Activated CD4-positive, alpha-beta T cell treated with anti-CD3 and anti-CD28 coated beads for 4 hours (primary cell): ENCODE measurements around the gene FOXK1.

ENCODE experiments used
- DNase-seq, 2 donors: peaks; one replicate each; pipeline ENCODE4 v3.0.0-alpha.2; 2020

Gene FOXK1

DNA sequence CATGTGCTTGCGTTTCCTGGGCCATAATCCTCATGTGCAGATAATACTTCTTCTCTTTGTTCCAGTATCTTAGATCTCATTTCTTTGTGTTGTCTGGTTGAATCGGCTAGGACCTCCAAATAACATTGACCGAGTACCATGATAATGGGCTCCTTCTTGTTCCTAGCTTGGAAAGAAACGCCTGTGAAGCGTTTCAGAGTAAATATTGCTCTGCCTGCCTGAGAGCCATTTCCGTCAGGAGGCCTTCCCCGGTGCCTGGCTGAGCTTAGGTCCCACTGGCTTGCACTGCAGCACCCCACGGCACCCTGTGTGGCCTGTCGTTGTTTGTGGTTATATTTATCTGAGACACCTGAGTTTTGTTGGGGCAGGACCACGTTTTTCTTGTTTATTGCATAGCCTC is 17.7 kb downstream of the FOXK1 start:
- DNase-seq = no peak

DNA sequence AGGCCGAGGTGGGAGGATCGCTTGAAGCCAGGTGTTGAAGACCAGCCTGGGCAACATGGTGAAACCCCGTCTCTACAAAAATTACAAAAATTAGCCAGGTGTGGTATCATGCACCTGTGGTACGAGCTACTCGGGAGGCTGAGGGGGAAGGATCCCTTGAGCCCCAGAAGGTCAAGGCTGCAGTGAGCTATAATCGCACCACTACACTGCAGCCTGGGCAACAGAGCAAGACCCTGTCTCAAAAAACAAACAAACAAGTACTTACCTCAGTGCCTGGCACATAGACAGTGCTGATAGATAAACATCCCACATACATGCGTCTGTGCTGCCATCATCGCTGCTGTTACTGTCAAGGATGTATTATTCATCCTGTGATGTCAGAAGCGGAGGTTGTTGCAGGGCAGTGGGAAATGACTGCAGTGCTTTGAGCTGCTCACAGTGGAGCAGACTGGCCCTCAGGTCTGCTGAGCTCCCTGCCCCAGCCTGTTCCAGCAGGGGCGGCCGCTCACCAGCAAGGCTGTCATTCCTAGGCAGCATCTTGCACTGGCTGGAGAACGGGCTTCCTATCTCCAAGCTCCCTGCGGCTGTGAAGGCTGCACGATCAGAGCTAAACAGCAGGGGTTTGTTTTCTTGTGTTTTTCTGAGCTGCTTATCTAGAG is 18.6 kb downstream of the FOXK1 start:
- DNase-seq = no peak

DNA sequence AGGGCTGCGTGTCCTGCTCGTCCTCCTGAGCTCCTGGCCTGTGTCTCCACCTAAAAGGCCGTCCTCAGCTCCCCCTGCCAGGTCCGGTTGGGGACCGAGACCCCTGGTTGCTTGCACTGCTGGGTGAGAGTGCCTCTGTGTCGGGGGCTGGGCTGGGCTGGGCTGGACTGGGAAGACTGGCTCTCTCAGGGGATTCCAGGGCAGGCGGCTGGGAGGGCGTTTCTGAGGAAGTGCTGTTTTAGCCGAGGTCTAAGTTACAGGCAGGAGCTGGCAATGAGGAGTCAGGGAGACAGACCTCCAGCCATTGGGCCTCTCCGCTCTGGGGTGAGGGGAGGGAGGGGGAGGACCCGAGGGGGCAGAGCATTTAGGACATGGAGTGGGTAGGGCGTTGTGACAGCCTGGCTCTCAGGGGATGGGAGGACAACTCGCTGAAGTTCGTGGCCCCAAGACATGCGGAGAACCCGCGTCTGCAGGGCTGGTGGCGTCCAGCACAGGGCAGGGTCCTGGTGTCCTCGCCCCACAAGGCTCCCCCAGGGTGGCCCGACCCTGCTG is 20.9 kb downstream of the FOXK1 start:
- DNase-seq = no peak

DNA sequence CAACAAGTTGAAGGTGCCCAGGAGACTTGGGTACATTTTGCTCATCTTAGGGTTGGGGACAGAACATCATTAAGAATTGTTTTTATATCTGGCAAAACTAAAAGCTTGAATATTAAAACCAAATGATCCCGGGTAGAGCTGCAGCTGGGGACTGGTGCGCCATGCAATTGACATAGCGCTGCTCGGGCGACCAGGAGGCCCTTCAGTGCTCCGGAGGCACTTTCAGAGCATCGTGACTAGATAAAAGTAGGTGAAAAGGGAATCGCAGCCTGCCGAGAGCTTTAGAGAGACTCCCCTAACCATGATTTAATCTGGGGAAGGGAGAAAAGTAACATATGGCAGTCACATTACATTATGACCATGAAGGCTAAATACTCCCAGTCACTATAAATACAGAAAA is 21.4 kb downstream of the FOXK1 start:
- no peak for DNase-seq

DNA sequence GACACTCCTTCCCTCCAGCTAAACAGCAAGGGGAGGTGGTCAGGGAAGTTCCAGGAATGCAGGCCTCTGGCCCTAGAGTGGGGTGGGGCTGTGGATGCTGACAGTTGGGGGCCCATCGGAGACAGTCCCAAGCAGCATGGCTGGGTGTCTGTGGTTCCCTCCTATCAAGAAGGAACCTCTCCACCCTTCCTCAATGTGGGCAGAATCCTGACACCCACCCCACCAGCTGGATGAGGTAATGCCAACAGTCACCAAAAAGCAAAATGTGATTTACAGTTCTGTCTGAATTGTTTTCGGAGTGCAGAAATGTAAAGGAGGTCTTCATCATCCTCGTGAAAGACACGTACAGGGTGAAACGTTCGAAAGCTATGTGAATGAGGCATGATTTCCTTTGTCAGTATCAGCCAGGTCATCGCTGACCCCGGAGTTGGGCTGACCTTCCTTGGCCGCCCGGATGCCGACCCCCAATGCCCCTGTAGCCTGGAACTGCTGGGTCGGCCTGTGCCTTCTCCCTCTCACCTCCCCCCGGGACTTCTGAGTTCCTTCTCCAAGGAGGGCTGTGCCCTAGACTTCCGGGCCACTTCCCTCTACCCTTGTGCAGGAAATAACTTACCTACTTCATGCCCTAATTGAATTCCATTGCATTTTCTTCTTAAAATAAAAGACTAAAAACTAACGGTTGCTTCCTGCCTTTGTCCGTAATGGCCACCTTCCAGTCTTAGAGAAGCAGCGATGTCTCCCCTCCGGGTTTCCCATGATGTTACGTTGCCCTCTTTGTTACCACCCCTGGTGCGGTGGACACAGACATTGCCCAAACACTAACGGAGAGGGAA is 24.5 kb downstream of the FOXK1 start:
- no peak for DNase-seq

DNA sequence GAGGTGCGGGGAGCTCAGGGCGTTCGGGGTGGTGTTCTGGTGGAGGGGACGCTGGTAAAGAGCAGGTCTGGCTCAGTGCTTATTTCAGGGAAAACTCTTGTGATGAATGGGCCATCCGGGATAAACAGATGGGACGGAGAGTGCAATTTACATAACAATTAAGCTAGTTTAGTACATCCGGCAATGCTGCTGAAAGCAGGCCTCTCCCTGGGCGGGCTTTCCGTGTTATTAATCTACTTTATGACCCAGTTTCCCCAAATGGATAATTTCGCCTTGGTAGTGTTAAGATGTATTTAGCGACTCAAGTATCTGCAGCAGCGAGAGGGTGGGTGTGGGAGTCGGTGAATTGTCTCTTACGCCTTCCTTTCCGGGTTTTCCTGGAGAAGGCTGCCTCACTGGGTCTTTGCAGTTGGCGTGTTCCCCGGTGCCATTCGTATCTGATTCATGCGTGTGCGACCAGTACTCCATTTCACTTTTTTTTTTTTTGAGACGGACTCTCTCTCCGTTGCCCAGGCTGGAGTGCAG is 25.2 kb downstream of the FOXK1 start:
- DNase-seq = no peak

DNA sequence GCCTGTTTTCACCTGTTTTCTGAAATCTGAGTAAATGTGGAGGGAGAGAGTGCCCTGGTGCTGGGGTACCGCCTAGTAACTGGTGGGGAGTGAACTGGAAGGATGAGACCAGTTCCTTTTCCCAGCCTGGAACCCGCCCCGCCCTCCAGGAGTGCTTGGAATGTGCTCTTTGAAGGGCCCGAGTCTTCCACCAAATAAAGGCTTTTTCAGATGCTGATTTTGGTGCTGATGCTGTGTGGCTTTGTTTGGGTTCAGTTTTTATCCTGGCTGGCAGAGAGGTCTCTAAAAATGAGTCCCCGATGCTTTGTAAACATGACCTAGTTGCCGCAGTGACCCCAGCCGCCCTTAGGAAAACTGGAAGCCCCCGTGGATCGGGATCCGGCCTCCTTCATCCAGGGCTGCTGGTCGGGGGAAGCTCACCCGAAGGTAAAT is 25.9 kb downstream of the FOXK1 start:
- no peak for DNase-seq

DNA sequence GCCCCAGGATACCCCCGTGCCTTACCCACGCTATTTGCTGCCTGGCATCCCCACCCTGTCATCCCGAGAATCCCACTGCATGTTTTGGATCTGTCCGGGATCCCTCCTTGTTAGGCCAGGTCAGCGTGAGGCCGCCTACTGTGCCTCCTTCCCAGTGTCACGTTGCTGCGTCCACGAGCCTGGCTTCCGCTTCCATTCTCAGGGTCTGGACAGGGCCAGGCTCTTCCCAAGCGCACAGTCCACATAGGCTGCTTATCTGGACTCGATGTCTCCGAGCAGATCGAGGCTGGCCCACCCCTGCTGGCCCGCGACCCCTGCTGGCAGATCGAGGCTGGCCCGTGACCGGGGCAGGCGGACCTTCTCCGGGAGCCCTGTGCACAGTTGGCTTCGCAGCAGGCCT is 27.1 kb downstream of the FOXK1 start:
- DNase-seq = no peak

DNA sequence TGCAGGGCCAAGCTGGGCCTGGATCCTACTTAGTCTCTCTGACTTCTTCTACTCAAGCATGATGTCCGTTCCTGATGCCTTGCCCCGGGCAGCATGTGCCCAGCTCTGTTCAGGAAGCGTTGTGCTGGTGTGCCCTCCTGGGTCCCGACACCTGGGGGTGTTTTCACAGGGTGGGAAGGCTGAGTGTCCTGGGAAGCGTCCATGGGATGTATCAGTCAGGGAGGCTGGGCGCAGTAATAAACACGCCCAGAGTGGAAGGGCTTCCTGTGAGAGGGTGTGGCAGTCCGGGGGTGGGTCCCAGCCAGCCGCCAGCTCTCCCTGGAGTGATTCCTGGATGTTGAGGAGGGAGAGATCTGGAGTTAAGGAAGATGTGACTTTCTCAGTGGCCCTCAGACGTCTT is 29.0 kb downstream of the FOXK1 start:
- DNase-seq = no peak

DNA sequence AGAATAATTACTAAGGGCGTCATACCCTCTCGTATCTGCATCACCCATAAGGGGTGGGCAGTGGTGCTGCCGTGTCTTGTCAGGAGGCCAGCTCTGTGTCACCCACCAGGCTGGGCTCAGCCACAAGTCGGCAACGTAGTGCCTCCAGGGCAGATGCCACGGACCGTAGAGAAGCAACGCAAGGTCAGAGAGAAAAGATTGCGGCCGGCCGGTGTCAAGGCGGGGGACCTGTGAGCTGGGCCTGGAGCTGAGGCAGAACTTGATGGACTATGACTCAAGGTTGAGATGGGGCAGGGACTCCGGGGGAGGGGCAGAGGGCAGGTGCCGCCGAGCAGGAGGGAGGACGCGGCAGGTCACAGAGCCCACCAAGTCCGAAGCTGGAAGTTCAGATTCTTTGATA is 29.5 kb downstream of the FOXK1 start:
- DNase-seq = no peak

DNA sequence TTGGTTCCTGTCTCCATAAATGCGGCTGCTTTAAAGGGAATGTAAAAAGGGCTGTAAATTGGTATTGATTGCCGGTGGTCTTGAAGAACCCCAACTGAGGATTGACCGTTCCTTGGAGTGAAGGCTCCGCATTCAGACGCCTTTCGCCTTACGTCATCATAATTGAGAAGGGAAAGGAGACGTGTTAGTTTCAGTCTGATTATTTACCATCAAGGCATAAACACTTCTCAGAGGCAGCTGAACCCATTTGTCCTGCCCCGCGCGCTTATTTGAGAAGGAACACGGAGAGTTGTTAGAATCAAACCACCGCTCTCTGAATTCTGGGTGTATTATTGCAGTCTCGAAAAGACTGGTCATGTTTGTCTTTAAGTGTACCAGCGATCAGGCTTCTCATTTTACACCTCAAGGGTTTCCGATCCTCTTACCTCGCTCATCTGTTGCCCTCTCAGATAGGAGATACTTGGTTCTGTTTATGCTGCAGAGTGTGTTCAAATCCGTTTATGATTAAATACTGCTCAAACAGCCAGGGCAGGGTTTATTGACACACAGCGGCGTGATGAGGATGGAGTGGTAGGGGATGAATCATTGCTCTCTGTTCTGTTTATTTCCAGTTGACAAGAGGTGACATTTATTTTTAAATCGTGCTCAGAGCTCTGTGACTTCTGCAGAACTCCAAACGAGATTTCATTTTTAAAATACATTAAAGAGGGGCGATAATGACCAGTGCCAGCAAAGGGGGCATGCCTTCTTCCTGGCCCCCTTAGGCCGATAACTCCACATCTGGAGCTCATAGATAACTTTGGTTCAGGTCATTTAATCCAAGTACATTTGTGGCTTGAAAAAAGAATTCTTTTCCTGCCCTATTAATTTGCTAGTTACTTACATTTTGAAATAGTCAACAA is 30.4 kb downstream of the FOXK1 start:
- DNase-seq = no peak

DNA sequence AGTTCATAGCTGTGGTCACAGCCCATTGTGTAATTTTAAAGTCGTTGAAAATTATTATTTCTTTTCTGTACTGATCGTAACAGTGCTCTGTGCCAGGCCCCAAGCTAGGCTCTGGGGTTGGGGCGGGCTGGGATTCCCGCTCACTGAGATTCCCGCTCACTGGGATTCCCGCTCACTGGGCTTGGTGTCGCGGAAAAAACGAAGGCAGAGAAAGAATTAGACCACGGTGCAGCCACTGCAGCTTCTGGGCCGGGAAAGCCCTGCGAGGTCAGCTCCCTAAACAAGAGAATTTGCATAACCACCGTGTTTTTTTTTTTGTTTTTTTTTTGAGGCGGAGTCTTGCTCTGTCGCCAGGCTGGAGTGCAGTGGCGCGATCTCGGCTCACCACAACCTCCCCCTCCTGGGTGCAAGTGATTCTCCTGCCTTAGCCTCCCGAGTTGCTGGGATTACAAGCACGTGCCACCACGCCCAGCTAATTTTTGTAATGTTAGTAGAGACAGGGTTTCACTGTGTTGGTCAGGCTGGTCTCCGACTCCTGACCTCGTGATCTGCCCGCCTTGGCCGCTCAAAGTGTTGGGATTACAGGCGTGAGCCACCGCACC is 31.2 kb downstream of the FOXK1 start:
- no peak for DNase-seq

DNA sequence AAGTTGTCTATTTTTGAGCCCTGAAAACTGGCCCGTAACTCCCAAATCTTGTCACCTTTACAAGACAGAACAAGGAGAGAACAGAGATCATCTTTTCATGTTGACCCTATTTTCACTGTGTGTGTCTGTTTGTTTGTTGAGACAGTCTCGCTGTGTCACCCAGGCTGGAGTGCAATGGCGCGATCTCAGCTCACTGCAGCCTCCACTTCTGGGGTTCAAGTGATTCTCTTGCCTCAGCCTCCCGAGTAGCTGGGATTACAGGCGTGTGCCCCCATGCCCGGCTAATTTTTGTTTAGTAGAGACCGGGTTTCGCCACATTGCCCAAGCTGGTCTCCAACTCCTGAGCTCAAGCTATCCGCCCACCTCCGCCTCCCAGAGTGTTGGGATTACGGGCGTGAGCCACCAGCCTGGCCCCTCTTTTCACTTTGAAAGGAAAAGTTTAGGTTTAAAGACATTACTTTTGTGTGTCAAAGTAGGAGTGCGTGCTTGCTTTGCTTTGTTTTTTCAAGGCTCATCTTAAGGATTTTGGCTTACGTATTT is 32.1 kb downstream of the FOXK1 start:
- no peak for DNase-seq

DNA sequence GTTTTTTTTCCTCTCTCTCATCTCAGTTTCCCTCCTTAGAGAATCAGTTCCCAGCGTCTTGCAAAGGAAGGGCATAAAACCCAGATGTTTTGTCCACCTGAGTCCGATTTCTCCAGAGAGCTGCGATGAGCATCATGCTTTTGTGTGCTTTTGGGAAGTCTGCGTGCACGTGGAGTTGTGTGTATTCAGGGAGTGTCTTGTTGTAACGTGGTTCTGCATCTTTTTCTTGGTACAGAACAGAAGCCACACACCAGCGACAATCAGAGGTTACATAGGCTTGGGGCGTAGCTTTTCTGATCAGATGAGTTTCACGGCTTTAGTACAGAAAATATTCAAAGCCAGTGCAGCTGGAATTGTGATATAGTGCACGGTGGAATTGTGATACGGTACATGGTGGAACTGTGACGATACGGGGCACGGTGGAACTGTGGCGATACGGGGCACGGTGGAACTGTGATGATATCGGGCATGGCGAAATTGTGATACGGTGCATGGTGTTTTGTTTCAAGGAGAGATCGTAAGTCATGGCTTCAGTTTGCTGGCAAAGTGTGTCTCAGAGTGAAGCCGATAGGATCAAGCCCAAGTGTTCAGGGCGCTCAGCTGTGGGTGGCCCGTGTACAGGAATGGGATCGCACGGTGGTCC is 32.8 kb downstream of the FOXK1 start:
- no peak for DNase-seq

DNA sequence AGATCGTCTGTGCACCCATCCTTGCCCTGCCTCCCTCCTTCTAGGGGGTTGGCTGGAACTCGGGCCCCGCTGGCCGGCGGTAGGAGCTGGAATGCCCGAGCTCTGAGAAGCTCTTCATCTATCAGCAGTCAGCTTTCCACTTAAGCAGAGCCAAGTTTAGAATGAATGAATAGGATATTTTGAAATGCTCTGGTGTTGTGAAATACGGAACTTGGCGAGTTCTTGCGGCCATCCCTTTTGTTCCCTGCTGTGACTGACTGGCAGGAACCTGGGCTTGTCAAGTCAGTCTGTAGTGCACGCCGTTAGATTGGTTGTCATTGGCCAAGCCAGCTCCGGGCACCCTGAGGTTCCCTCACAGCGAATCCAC is 33.3 kb downstream of the FOXK1 start:
- DNase-seq = no peak

DNA sequence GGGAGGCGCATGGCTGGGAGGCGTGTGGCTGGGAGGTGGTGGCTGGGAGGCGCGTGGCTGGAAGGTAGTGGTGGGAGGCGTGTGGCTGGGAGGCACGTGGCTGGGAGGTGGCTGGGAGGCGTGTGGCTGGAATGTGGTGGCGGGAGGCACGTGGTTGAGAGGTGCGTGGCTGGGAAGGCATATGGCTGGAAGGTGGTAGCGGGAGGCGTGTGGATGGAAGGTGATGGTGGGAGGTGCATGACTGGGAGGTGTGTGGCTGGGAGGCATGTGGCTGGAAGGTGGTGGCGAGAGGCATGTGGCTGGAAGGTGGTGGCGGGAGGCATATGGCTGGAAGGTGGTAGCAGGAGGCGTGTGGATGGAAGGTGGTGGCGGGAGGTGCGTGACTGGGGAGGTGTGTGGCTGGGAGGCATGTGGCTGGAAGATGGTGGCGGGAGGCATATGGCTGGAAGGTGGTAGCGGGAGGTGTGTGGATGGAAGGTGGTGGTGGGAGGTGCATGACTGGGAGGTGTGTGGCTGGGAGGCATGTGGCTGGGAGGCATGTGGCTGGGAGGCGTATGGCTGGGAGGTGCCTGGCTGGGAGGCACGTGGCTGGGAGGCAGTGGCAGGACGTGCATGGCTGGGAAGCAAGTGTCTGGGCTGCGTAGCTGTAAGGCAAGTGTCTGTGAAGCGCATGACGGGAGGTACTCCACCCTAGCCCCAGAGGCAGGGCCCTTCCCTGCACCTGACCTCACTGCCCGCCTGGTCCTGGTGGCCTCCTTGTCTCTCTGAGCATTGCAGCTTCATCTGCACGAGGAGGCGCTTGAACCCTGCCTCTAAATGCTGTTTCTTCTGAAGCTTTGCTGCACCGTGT is 35.1 kb downstream of the FOXK1 start:
- DNase-seq = no peak

DNA sequence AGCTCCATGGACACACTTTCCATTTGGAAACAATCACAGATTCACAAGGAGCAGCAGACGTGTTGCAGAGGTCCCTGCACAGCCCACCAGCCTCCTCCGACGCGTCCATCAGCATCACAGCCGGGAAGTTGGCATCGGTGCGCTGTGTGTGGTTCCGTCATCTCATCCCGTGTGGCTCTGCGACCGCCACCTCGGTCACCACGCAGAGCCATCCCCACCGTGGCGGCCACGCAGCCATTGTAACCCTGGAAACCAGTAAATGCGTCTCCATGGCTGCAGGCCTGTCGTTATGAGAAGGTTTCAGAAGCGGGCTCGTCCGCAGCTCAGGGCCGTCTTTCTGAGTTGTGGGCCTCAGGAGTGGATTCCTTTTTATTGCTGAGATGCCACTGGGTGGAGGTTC is 36.0 kb downstream of the FOXK1 start:
- no peak for DNase-seq

DNA sequence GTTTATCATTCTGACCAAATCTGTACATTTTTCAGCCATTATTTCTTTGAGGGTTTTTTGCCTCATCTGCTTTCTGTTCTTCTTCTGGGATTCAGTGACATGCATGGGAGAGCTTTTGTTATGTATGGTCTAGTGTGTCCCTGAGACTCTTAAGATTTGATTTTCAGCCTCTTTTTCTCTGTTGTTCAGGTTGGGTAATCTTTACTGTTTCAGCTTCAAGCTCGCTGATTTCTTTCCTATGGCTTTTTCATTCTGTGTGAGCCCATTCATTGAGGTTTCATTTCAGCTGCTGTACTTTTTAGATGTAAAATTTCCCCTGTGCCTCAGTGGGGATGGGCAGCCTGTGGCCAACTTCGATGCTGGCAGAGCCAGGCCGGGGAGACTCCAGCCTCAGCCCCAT is 38.1 kb downstream of the FOXK1 start:
- DNase-seq = no peak

DNA sequence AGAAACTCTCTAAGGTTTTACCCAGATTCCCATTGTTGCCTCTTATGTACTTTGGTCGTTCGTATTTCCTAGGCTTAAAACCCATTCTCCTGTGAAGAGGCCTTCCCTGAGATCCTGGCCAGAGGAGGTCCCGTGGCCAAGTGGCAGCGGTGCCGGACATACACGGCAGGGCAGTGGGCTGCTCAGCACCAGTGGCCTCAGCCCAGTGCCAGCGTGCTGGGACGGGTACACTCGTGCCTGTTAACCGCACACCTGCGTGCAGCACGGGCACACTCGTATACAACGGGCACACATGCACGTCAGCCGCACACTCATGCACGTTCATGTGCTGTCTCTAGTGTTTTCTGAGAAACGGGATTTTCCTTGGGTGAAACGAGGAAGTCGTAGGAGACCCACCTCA is 40.2 kb downstream of the FOXK1 start:
- DNase-seq = no peak

DNA sequence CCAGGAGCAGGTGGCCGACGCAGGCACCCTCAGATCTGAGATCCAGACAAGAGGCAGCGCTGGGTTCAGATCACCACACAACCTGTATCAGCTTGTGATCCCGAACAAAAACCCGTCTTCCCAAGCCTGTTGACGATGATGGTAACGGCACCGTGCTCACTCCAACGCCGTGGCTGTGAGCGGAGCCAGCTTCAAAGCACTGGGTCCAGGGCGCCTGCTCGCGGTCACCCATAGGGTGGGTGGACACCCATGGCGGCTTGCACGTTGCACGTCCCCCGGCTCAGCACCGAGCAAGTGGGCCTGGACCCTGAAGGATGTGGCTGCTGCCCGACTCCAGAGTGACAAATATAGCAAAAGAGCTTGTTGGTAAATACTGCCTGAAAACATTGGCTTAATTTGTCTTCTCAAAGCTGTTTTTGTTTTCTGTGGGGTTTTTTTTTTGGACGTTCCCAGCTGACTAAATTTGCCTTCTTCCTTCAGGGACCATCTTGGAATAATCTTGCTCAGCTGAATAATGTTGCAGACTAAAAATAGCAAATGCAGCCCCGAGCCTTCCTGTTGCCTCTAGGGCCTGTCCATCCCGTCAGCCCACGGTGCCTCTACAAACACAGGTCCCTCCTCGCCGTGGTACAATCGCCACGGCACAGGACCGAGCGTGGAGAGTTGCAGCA is 41.0 kb downstream of the FOXK1 start:
- DNase-seq = no peak
